Testis (tissue), 3 donors: ENCODE measurements around the gene SMIM38. TPM values are rescaled to one million over a fixed set of nuclear protein-coding genes. Genes with fewer than 3 reads are reported as not detected.

ENCODE experiments used
- DNase-seq: peaks from one replicate; pipeline ENCODE4 v3.0.0-alpha.2; 2019
- H3K27ac ChIP-seq, 2 donors: fragments of 200-600 bp; sonication (generic); one replicate each; pipeline ENCODE4 v1.5.1; 2019
- H3K27me3 ChIP-seq: fragments of 200-600 bp; sonication (generic); one replicate; pipeline ENCODE4 v1.5.1; 2019
- H3K36me3 ChIP-seq: fragments of 200-600 bp; sonication (generic); one replicate; pipeline ENCODE4 v1.5.1; 2017; ENCODE audit warnings: low read depth; ENCODE audit errors: missing control alignments
- H3K4me1 ChIP-seq: fragments of 200-600 bp; sonication (generic); one replicate; pipeline ENCODE4 v1.5.1; 2019
- H3K4me3 ChIP-seq, 2 donors: fragments of 200-600 bp; sonication (generic); one replicate each; pipeline ENCODE4 v1.5.1; 2017 to 2019
- H3K9me3 ChIP-seq: fragments of 200-600 bp; sonication (generic); one replicate; pipeline ENCODE4 v1.5.1; 2017
- CTCF ChIP-seq, 3 experiments: fragments of 450-650 bp in 2 of 3; fragments of 200-600 bp in 1 of 3; sonication (generic) in 1 of 3; IDR thresholded peaks; one replicate each; pipeline ENCODE4 v1.5.1; 2016 to 2019; ENCODE audit warnings: antibody characterized with exemption in 3 of 3, mild to moderate bottlenecking in 2 of 3, moderate library complexity in 1 of 3
- POLR2A ChIP-seq: fragments of 450-650 bp; IDR thresholded peaks from one replicate; pipeline ENCODE4 v1.6.1; 2017; ENCODE audit warnings: antibody characterized with exemption, mild to moderate bottlenecking, moderate library complexity
- WGBS, 2 donors: methylation state at CpG; one replicate each; pipeline ENCODE4 v1.1.5; 2018; 5-methylcytosine and 5-hydroxymethylcytosine counted together
- intact Hi-C: fragments of 100-400 bp; cut with DNase I; formaldehyde crosslinking; loops from one replicate; pipeline ENCODE4 v1.15.1; 2023; ENCODE audit warnings: low total_unique reads
- polyA plus RNA-seq: library from polyadenylated mRNA; stranded (reverse); fragments of 350-450 nt; fragmentation: Illumina TruSeq; extraction: RNeasy Lipid Tissue Mini Kit (QIAGEN cat#74804); gene quantifications from one replicate; pipeline ENCODE4 v1.2.3, GENCODE V29; 2014; ENCODE audit warnings: low read depth, low replicate concordance; ENCODE audit not compliant: insufficient read depth
- total RNA-seq, 2 donors: library from RNA; depleted of rRNA; stranded (reverse); fragments of >200 nt; gene quantifications; one replicate each; pipeline ENCODE4 v1.2.3, GENCODE V29; 2016

SMIM38 gene
- total and polyA plus RNA-seq, 3 donors from 2014 or later: 3.3 to 8.8 (median 3.9) TPM

- Histone ChIP-seq H3K4me3 (no peak overlapping the region), H3K27me3 (no peaks in the 10 kb centered on the region), H3K9me3 (no peaks in the 10 kb centered on the region), H3K27ac (no peak overlapping the region), H3K4me1 (peaks cover 20% of the 10 kb centered on the region), H3K36me3 (no peaks in the 10 kb centered on the region)
- no peak for DNase-seq
- 90 to 94% methylated on average over 3 of the region's 3 CpGs for WGBS, 2 donors
- TF ChIP-seq POLR2A (no peak), CTCF (IDR thresholded peaks at IDR 0.05) (no peak)
- intact Hi-C loops: no loop called here
Observed at GRCh38 chr11:69125861-69126260, 29.9 kb upstream of the SMIM38 start.

GRCh38 chr11:69126286-69126685, 29.4 kb upstream of the SMIM38 start:
- Histone ChIP-seq H3K9me3 (no peaks in the 10 kb centered on the region), H3K4me1 (peaks cover 23% of the 10 kb centered on the region), H3K36me3 (no peaks in the 10 kb centered on the region), H3K4me3 (no peak overlapping the region), H3K27me3 (no peaks in the 10 kb centered on the region), H3K27ac (no peak overlapping the region)
- TF ChIP-seq POLR2A: no peak
- no peak for TF ChIP-seq CTCF (IDR thresholded peaks at IDR 0.05)
- DNase-seq: no peak
- intact Hi-C loops: no loop called here
- WGBS, 2 donors: 77% methylated on average over 12 of the region's 12 CpGs; no CpG with 5 or more reads in 1 of the 2 donors

GRCh38 chr11:69127081-69127850, 28.5 kb upstream of the SMIM38 start:
- intact Hi-C loops: no loop called here
- 65 to 77% methylated on average over 24 to 26 of the region's 26 CpGs for WGBS, 2 donors
- peak; percentile 33 for DNase-seq

GRCh38 chr11:69127884-69128283, 27.9 kb upstream of the SMIM38 start:
- no peak overlapping the region for H3K4me3 ChIP-seq
- 94 to 100% methylated on average over 1 of the region's 1 CpG for WGBS, 2 donors
- H3K27ac ChIP-seq: no peak overlapping the region
- no peaks in the 10 kb centered on the region for H3K36me3 ChIP-seq
- TF ChIP-seq POLR2A (no peak), CTCF (IDR thresholded peaks at IDR 0.05) (no peak)
- no peaks in the 10 kb centered on the region for H3K9me3 ChIP-seq
- intact Hi-C loops: no loop called here
- peaks cover 26% of the 10 kb centered on the region for H3K4me1 ChIP-seq
- no peaks in the 10 kb centered on the region for H3K27me3 ChIP-seq
- DNase-seq: no peak

More at GRCh38 chr11:69127081-69127850, 28.5 kb upstream of the SMIM38 start:
- Histone ChIP-seq H3K9me3 (no peaks in the 10 kb centered on the region), H3K27ac (no peak overlapping the region), H3K36me3 (no peaks in the 10 kb centered on the region), H3K4me3 (no peak overlapping the region), H3K27me3 (no peaks in the 10 kb centered on the region), H3K4me1 (peaks cover 32% of the 10 kb centered on the region)
- TF ChIP-seq CTCF (IDR thresholded peaks at IDR 0.05) (no peak), POLR2A (no peak)

- intact Hi-C loops: no loop called here
- TF ChIP-seq CTCF (IDR thresholded peaks at IDR 0.05): no peak
- TF ChIP-seq POLR2A: no peak
- WGBS, 2 donors: 94 to 96% methylated on average over 2 of the region's 2 CpGs
Observed at GRCh38 chr11:69129053-69129452, 26.7 kb upstream of the SMIM38 start.

More at GRCh38 chr11:69129053-69129452, 26.7 kb upstream of the SMIM38 start:
- DNase-seq: no peak
- no peak overlapping the region for H3K4me3 ChIP-seq
- no peaks in the 10 kb centered on the region for H3K27me3 ChIP-seq
- peaks cover 23% of the 10 kb centered on the region for H3K4me1 ChIP-seq
- no peak overlapping the region for H3K27ac ChIP-seq
- no peaks in the 10 kb centered on the region for H3K9me3 ChIP-seq
- H3K36me3 ChIP-seq: no peaks in the 10 kb centered on the region
